ENCODE data around the gene CDCA3. TPM values are rescaled to one million over a fixed set of nuclear protein-coding genes. Genes with fewer than 3 reads are reported as not detected.

Gene CDCA3
- total RNA-seq, 1 experiment from 2014 or later: 57.1 TPM

DNA sequence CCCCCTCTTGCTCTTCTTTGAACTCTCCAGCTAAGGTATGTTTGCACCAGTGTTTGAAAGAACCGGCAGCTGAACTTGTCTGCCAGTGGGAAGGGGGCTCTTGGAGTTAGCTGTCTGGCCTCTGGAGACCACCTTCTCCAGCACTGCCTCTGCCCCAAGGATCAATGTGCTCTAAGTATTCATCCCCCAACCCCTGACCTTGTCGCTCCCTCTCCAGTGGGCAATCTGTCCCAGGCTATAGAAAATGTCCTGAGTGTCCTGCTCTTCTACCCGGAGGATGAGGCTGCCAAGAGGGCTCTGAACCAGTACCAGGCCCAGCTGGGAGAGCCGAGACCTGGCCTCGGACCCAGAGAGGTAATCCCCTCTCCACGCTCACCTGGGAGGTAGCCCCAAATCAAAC, 20.1 kb downstream of the CDCA3 start:
- intact Hi-C loops (cut with micrococcal nuclease; ENCODE audit: unreplicated experiment): no loop called here
- Mint-ChIP-seq H3K4me1 (ENCODE audit: low read depth, unreplicated experiment) (peaks cover 29% of the 10 kb centered on the region), H3K9me3 (ENCODE audit: low read depth, unreplicated experiment) (no peaks in the 10 kb centered on the region), H3K27me3 (ENCODE audit: unreplicated experiment) (peaks cover 88% of the 10 kb centered on the region), H3K27ac (ENCODE audit: unreplicated experiment) (no peak overlapping the region), H3K36me3 (ENCODE audit: insufficient read depth, unreplicated experiment) (peaks cover 16% of the 10 kb centered on the region), H3K4me3 (ENCODE audit: low read depth, unreplicated experiment) (no peak overlapping the region)
- BruUV-seq (replicated peaks): no TSS peak
- TF ChIP-seq, protein P1, sequence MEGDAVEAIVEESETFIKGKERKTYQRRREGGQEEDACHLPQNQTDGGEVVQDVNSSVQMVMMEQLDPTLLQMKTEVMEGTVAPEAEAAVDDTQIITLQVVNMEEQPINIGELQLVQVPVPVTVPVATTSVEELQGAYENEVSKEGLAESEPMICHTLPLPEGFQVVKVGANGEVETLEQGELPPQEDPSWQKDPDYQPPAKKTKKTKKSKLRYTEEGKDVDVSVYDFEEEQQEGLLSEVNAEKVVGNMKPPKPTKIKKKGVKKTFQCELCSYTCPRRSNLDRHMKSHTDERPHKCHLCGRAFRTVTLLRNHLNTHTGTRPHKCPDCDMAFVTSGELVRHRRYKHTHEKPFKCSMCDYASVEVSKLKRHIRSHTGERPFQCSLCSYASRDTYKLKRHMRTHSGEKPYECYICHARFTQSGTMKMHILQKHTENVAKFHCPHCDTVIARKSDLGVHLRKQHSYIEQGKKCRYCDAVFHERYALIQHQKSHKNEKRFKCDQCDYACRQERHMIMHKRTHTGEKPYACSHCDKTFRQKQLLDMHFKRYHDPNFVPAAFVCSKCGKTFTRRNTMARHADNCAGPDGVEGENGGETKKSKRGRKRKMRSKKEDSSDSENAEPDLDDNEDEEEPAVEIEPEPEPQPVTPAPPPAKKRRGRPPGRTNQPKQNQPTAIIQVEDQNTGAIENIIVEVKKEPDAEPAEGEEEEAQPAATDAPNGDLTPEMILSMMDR (IDR thresholded peaks at IDR 0.05; ENCODE audit: unreplicated experiment): no peak
- no peak for DNase-seq
- CTCF ChIA-PET: interaction anchor here (0.6 to 1.6 kb wide), 4 partner anchors 10 to 61 kb away, joined by 3 to 6 read pairs (median 4); partner anchors contain the start of genes CDCA3, GPR162 and USP5

DNA sequence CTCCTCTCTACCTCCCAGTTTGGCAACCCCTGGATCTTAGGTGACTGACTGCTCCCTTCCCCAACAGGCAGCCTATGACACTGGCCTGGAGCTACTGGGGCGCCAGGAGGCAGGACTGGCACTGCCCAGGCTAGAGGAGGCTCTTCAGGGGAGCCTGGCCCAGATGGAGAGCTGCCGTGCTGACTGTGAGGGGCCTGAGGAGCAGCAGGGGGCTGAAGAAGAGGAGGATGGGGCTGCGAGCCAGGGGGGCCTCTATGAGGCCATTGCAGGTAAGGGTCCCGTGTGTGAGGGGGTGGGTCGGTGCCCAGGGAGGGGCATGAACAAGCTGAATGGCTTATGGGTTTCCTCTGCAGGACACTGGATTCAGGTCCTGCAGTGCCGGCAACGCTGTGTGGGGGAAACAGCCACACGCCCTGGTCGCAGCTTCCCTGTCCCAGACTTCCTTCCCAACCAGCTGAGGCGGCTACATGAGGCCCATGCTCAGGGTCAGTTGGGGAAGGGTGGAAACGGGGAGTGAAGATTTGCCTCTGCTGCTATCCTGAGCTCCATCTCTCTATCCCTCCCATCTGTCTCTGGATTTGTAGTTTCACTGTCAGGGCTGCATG, 20.7 kb downstream of the CDCA3 start:
- Mint-ChIP-seq H3K27ac (ENCODE audit: unreplicated experiment) (no peak overlapping the region), H3K36me3 (ENCODE audit: insufficient read depth, unreplicated experiment) (peaks cover 16% of the 10 kb centered on the region), H3K9me3 (ENCODE audit: low read depth, unreplicated experiment) (no peaks in the 10 kb centered on the region), H3K27me3 (ENCODE audit: unreplicated experiment) (peaks cover 93% of the 10 kb centered on the region), H3K4me3 (ENCODE audit: low read depth, unreplicated experiment) (no peak overlapping the region), H3K4me1 (ENCODE audit: low read depth, unreplicated experiment) (peaks cover 26% of the 10 kb centered on the region)
- no peak for DNase-seq
- intact Hi-C loops (cut with micrococcal nuclease; ENCODE audit: unreplicated experiment): no loop called here
- BruUV-seq (replicated peaks): no TSS peak
- CTCF ChIA-PET: interaction anchor here (0.6 to 1.6 kb wide), 6 partner anchors 9 to 106 kb away, joined by 3 to 6 read pairs (median 4); partner anchors contain the start of genes CDCA3, GPR162 and USP5
- TF ChIP-seq, protein P1 (IDR thresholded peaks at IDR 0.05; ENCODE audit: unreplicated experiment): no peak

DNA sequence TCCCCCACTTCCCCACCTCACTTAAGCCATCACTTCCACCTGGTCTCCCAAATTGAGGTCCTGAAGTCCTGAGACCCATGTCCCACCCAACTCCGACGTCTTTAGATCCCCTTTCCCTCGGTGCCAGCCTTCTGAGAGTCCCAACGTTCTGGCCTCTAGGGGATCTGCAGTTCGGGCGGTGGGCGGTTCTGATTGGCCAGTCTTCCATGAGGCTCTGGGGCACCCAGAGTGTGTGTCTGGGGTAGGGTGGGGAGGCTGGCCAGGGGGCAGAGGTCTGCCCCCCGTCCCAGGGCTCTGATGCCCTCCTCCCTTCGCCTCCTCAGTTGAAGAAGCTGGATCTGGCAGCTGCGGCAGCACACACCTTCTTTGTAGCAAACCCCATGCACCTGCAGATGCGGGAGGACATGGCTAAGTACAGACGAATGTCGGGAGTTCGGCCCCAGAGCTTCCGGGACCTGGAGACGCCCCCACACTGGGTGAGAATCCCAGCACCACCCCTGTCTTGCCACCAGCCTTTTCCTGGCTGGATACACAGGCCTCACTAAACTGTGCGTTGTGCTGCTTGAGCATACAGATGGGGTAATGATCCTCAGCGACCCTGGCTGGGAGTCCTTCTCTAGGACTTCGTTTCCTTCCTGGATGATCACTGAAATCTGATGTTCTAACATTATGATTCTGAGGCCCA, 21.4 kb downstream of the CDCA3 start:
- Mint-ChIP-seq H3K4me3 (ENCODE audit: low read depth, unreplicated experiment) (peak overlapping the region; percentile 75), H3K36me3 (ENCODE audit: insufficient read depth, unreplicated experiment) (peaks cover 16% of the 10 kb centered on the region), H3K27me3 (ENCODE audit: unreplicated experiment) (peaks cover 96% of the 10 kb centered on the region), H3K9me3 (ENCODE audit: low read depth, unreplicated experiment) (no peaks in the 10 kb centered on the region), H3K4me1 (ENCODE audit: low read depth, unreplicated experiment) (peaks cover 23% of the 10 kb centered on the region), H3K27ac (ENCODE audit: unreplicated experiment) (no peak overlapping the region)
- DNase-seq: no peak
- CTCF ChIA-PET: interaction anchor here (0.9 to 1.8 kb wide), 2 partner anchors 22 to 63 kb away, joined by 4 read pairs; partner anchors contain the start of genes CDCA3 and USP5
- BruUV-seq (replicated peaks): no TSS peak
- TF ChIP-seq, protein P1 (IDR thresholded peaks at IDR 0.05; ENCODE audit: unreplicated experiment): no peak
- intact Hi-C loops (cut with micrococcal nuclease; ENCODE audit: unreplicated experiment): loop anchor here (5.0 to 10.0 kb wide), 2 partner anchors 215 to 277 kb away; no protein-coding TSS in a partner anchor

DNA sequence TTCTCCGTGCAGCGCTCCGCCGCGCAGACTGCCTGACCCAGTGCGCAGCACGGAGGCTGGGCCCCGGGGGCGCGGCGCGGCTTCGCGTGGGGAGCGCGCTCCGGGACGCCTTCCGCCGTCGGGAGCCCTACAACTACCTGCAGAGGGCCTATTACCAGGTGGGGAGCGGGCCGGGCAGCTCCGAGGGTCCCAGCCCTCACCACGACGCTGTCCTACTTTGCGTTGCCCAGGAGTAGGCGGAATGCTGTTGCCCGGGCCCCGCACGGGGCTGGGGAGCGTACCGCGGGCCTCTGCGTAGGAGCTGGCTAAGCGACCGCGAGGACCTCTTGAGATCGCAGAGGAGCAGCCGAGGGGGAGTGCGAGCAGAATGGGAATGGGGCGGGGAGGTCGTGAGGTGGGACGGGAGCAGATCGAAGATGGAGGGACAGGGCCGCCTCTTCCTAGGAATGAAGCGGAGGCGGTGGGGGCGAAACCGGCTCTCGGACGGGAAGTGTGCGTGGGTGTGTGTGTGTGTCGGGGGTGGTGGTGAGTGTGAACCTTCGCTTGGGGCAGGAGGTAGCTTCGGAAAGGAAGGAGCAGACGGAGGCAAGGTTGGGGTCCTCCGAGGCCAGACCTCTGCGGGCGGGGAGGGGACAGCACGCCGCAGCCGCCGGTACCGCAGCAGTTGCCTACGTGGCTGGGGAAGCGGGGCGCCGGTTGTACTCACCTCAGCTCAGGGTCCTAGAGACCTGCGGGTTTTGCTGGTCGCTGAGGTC, 22.1 kb downstream of the CDCA3 start:
- TF ChIP-seq, protein P1 (IDR thresholded peaks at IDR 0.05; ENCODE audit: unreplicated experiment): no peak
- peaks cover 96% of the 10 kb centered on the region for H3K27me3 Mint-ChIP-seq (ENCODE audit: unreplicated experiment)

More for the DNA sequence above, 22.1 kb downstream of the CDCA3 start:
- no TSS peak for BruUV-seq (replicated peaks)
- CTCF ChIA-PET: interaction anchor here (0.9 to 1.8 kb wide), 2 partner anchors 23 to 62 kb away, joined by 4 read pairs; partner anchors contain the start of genes CDCA3 and USP5
- Mint-ChIP-seq H3K9me3 (ENCODE audit: low read depth, unreplicated experiment) (no peaks in the 10 kb centered on the region), H3K36me3 (ENCODE audit: insufficient read depth, unreplicated experiment) (peaks cover 16% of the 10 kb centered on the region), H3K27ac (ENCODE audit: unreplicated experiment) (no peak overlapping the region), H3K4me1 (ENCODE audit: low read depth, unreplicated experiment) (peaks cover 16% of the 10 kb centered on the region), H3K4me3 (ENCODE audit: low read depth, unreplicated experiment) (peak overlapping the region; percentile 75)
- intact Hi-C loops (cut with micrococcal nuclease; ENCODE audit: unreplicated experiment): loop anchor here (5.0 to 10.0 kb wide), 2 partner anchors 214 to 277 kb away; no protein-coding TSS in a partner anchor
- peak; percentile 19 for DNase-seq
